ENCODE data around the gene TMEM238.

Gene TMEM238

GRCh38 chr19:55377356-55378131 is 6.5 kb downstream of the TMEM238 start:
- no peak for DNase-seq (ENCODE audit: low spot score)

DNA sequence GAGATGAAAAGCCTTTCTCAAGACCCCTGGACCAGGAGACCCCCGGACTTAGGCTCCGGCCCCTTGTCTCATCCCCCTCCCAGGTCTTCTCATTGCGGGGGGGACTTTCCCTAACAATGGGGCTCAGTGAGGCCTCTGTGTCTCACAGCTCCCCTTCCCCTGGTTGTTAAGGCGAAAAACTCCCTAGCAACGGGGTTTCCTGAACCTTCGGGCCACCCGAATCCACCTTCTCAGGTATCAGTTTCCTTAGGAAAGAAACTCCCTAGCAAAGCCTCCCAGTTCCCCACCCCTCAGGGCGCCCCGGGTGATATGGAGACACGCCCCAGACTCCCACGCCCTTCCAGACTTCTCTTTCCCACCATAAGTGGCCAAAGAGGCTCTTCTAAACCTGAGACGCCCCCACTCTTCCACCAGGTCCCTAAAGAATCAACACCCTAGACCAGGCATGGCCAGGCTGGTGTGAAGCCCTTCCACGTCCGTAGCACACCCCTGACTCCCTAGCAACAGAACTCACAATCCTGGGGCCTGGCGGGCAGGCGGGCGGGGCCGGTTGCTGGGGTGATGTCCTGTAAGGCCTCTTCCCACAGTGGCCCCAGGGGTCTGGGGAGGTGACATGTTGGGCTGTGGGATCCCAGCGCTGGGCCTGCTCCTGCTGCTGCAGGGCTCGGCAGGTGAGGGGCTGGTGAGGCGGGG is 7.7 kb downstream of the TMEM238 start, which contains the start of gene TMEM190:
Gene TMEM190 (plus strand): TSS at position 586 of the 693 bp plus-strand sequence. CDS start 28 bp downstream, at position 614.
- DNase-seq (ENCODE audit: low spot score): no peak

GRCh38 chr19:55373993-55374757 is 9.9 kb downstream of the TMEM238 start:
- peak; percentile 75 for DNase-seq (ENCODE audit: low spot score)

- DNase-seq (ENCODE audit: low spot score): no peak
Measured at GRCh38 chr19:55373306-55373992, 10.6 kb downstream of the TMEM238 start.

GRCh38 chr19:55372316-55373081 is 11.6 kb downstream of the TMEM238 start:
- DNase-seq (ENCODE audit: low spot score): no peak

DNA sequence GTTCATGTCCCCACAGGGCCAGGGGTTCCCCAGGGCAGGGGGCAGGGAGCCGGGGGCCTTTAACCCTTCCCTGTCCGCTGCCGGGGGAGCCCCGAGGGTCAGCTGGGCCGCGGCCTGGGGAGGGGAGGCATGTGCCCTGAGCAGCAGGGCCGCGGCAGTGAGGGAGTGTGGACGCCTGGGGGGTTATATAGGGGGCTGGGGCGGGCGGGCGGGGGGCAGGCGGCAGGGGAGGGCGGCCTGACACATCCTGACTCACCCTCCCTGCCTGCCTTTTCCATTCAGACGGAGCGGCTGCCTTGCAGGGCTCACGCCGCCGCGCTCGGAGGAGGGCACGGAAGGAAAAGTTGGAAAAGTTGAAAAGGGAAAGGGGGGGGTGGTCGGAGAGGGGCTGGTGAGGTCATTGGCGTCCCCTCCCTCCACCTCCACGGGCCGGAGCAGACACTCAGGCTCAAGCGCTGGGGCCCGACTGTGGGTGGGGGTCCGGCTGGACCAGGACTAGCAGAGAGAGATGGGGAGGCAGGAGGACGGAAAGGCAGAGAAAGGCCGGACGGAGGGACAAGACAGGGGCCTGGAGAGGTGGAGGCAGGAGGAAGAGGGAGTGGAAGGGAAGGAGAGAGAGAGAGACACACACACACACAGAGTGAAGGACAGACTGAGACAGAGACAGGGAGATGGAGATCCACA is 13.6 kb downstream of the TMEM238 start, which contains the start of gene IL11:
Gene IL11 (minus strand): TSS at position 159 of the 684 bp plus-strand sequence. CDS start 153 bp downstream, at position 6.
- DNase-seq (ENCODE audit: low spot score): peak; percentile 86

GRCh38 chr19:55369653-55370304 is 14.3 kb downstream of the TMEM238 start:
- DNase-seq (ENCODE audit: low spot score): peak; percentile 99

- peak; percentile 88 for DNase-seq (ENCODE audit: low spot score)
Measured at GRCh38 chr19:55368701-55369563, 15.2 kb downstream of the TMEM238 start.

DNA sequence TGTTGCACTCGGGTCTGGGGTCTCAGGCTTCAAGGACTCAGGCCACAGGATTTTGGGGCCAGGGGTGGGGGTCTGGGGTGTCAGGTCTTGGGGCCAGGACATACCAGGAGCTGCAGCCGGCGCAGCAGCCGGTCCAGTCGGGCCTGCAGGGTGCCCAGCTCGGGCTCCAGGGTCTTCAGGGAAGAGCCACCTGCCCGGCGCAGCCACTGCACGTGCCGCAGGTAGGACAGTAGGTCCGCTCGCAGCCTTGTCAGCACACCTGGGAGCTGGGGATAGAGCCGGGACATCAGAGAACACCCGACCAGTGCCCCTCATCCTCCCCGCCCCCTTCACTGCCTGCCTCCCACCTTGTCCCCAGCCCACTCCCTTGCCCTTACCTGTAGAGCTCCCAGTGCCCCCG is 16.0 kb downstream of the TMEM238 start:
- no peak for DNase-seq (ENCODE audit: low spot score)

DNA sequence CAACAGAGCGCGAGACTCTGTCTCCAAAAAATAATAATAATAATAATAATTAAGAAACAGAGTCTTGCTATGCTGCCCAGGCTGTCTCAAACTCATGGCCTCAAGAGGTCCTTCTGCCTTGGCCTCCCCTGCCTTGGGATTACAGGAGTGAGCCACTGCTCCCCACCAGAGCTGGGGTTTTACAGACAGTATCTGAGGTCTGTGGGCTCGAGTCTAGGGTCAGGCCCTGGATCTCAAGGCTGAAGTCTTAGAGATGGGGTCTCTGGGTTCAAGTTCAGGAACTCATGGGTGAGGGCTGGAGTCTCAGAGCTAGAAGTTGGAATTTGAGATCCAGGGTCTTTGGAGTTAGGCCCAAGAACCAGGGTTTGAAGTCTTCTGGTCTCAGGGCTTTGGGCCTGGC is 17.3 kb downstream of the TMEM238 start:
- no peak for DNase-seq (ENCODE audit: low spot score)

- DNase-seq (ENCODE audit: low spot score): no peak
Measured at GRCh38 chr19:55365964-55366363, 18.1 kb downstream of the TMEM238 start.

GRCh38 chr19:55365245-55365644 is 18.8 kb downstream of the TMEM238 start:
- no peak for DNase-seq (ENCODE audit: low spot score)

DNA sequence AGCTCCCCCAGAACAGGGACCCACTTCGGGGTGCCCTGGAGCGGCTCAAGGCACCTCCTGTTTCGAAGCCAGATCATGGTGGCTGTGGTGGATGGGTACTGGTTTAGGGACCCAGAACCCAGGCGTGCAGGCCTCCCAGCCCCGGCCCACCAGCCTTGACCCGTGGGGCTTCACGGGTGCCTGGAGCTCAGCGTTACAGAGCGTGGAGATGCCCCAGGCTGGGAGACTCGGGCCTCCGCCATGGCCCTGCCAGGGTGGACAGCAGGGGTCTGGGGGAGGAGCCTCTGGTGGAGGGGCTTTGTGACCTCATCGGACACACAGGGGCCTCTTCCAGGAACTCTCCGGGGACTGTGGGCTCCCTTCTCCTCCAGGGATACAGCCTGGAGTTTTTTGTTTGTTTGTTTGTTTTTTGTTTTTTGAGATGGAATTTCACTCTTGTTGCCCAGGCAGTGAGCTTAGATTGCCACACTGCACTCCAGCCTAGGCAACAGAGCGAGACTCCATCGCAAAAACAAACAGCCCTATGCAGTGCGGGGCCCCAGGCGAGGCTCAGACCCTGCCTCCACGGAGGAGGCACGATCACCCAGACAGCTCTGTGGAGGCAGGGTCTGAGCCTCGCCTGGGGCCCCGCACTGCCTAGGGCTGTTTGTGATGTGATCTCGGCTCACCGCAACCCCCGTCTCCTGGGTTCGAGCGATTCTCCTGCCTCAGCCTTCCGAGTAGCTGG is 20.9 kb downstream of the TMEM238 start, which contains the start of gene GARIN5B:
Gene GARIN5B (minus strand): TSS at position 271 of the 727 bp plus-strand sequence. CDS start 194 bp downstream, at position 77.
- no peak for DNase-seq (ENCODE audit: low spot score)

GRCh38 chr19:55362174-55362989 is 21.7 kb downstream of the TMEM238 start:
- DNase-seq (ENCODE audit: low spot score): no peak

- no peak for DNase-seq (ENCODE audit: low spot score)
Measured at GRCh38 chr19:55360902-55361301, 23.2 kb downstream of the TMEM238 start.

DNA sequence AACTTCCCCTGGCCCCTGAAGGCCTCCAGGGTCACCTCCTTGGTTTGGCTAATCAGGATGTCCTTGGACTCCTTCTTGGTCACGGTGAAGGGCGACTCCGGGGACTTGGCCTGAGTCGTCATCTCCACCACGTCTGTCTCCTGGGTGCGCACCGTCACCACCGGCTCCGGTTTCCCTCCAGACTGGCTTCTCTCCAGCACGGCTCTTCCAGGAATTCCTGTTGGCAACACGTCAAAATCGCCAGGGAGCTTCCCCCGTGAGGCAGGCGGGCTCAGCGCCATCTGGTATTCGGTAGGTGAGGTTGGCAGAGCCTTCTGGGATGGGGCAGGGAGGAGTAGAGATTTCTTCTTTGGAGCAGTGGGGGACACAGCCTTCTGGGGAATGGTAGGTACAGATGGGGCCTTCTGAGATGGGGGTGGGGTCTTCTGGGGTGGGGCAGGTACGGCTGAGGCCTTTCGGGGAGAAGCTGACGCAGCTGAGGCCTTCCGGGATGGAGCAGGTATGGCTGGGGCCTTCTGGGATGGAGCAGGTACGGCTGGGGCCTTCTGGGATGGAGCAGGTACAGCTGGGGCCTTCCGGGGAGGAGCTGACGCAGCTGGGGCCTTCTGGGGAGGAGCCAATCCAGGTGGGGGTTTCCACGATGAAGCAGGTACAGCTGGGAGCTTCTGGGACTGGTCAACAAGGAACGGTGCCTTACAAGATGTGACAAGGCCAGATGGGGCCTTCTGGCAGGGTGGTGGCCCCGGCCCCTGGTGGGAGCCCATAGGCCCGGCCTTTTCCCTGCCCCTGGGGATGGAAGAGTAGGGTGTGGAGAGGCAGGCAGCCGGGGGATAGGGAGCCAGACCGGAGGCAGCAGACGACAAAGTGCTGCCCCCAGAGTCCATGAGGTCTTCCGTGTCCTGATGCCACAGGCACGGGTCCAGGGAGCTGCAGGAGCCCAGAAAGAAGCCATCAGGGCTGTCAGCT is 24.9 kb downstream of the TMEM238 start:
- no peak for DNase-seq (ENCODE audit: low spot score)
